ENCODE measurements around the gene DMD.
"Not testable (repeated sequence)": the region's sequence is repeated elsewhere in the genome, so short reads cannot be mapped to it uniquely, and the experiment has no call there.

Gene DMD

GRCh38 chrX:31527455-31528126, 1683.8 kb downstream of the DMD start:
- DNase-seq (ENCODE audit: low read depth in 2 of 2), result no peak

- no peak for DNase-seq (ENCODE audit: low read depth in 2 of 2)
Observed at GRCh38 chrX:31523884-31524536, 1687.3 kb downstream of the DMD start.

GRCh38 chrX:31522760-31523159, 1688.6 kb downstream of the DMD start:
- DNase-seq (ENCODE audit: low read depth in 2 of 2), result no peak

- DNase-seq (ENCODE audit: low read depth in 2 of 2), result no peak
Observed at GRCh38 chrX:31521941-31522340, 1689.4 kb downstream of the DMD start.

GRCh38 chrX:31516527-31516926, 1694.8 kb downstream of the DMD start:
- no peak for DNase-seq (ENCODE audit: low read depth in 2 of 2)

- no peak for DNase-seq (ENCODE audit: low read depth in 2 of 2)
Observed at GRCh38 chrX:31508338-31508737, 1703.0 kb downstream of the DMD start.

- DNase-seq (ENCODE audit: low read depth in 2 of 2), result no peak
Observed at GRCh38 chrX:31506928-31507327, 1704.4 kb downstream of the DMD start.

GRCh38 chrX:31506360-31506759, 1705.0 kb downstream of the DMD start:
- DNase-seq (ENCODE audit: low read depth in 2 of 2), result no peak

GRCh38 chrX:31500921-31501320, 1710.4 kb downstream of the DMD start:
- DNase-seq (ENCODE audit: low read depth in 2 of 2), result no peak

GRCh38 chrX:31499109-31499508, 1712.2 kb downstream of the DMD start:
- no peak for DNase-seq (ENCODE audit: low read depth in 2 of 2)

- DNase-seq (ENCODE audit: low read depth in 2 of 2), result no peak
Observed at GRCh38 chrX:31497086-31497485, 1714.3 kb downstream of the DMD start.

GRCh38 chrX:31487951-31488350, 1723.4 kb downstream of the DMD start:
- DNase-seq (ENCODE audit: low read depth in 2 of 2), result no peak

GRCh38 chrX:31483336-31483735, 1728.0 kb downstream of the DMD start:
- no peak for DNase-seq (ENCODE audit: low read depth in 2 of 2)

GRCh38 chrX:31480696-31481095, 1730.7 kb downstream of the DMD start:
- no peak for DNase-seq (ENCODE audit: low read depth in 2 of 2)

- no peak for DNase-seq (ENCODE audit: low read depth in 2 of 2)
Observed at GRCh38 chrX:31471229-31471628, 1740.1 kb downstream of the DMD start.

- not testable (repeated sequence) for DNase-seq (ENCODE audit: low read depth in 2 of 2)
Observed at GRCh38 chrX:31470753-31471152, 1740.6 kb downstream of the DMD start.

GRCh38 chrX:31464306-31464915, 1746.9 kb downstream of the DMD start:
- no peak for DNase-seq (ENCODE audit: low read depth in 2 of 2)

GRCh38 chrX:31461266-31461665, 1750.1 kb downstream of the DMD start:
- DNase-seq (ENCODE audit: low read depth in 2 of 2), result no peak

- no peak for DNase-seq (ENCODE audit: low read depth in 2 of 2)
Observed at GRCh38 chrX:31459361-31459760, 1752.0 kb downstream of the DMD start.

- no peak for DNase-seq (ENCODE audit: low read depth in 2 of 2)
Observed at GRCh38 chrX:31449965-31450364, 1761.4 kb downstream of the DMD start.

GRCh38 chrX:31449081-31449480, 1762.3 kb downstream of the DMD start:
- DNase-seq (ENCODE audit: low read depth in 2 of 2), result no peak

GRCh38 chrX:31445542-31445941, 1765.8 kb downstream of the DMD start:
- DNase-seq (ENCODE audit: low read depth in 2 of 2), result no peak

GRCh38 chrX:31443654-31444053, 1767.7 kb downstream of the DMD start:
- DNase-seq (ENCODE audit: low read depth in 2 of 2), result no peak

Data from stimulated activated CD4-positive, alpha-beta T cell treated with anti-CD3 and anti-CD28 coated beads, Interleukin-1b, Interleukin-23, amount 100 ng/mL, for 1 hour (primary cell).